GM19351 (cell line): ENCODE results near the gene NEURL1B.
"Not testable (repeated sequence)": the region's sequence is repeated elsewhere in the genome, so short reads cannot be mapped to it uniquely, and the experiment has no call there.

ENCODE experiments used
- ATAC-seq: cut with Tn5 transposase; IDR thresholded peaks from one replicate; pipeline ENCODE4 v1.9.1; 2021; ENCODE audit warnings: mild to moderate bottlenecking, moderate library complexity; ENCODE audit not compliant: unreplicated experiment

NEURL1B gene

DNA sequence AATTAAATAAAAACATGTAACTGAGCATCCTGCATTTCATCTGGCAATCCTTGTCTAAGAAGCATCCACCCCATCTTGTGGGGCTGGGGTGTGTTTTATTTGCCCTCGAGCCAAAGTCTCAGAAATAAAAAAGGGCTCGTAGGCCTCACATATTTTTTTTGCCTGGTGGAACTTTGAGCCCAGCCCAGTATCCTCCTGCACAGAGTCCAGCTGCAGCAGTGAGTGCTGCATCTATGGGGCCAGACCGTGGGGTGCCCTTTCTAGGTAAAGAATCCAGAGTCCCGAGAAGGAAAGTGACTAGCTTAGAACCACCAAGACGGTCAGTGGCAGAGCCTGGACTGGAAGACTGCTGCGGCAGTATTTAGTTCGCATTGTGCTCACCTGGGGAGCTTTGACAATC, 33.1 kb downstream of the NEURL1B start:
- ATAC-seq, result no peak

GRCh38 chr5:172676914-172677475, 35.9 kb downstream of the NEURL1B start:
- no peak for ATAC-seq

DNA sequence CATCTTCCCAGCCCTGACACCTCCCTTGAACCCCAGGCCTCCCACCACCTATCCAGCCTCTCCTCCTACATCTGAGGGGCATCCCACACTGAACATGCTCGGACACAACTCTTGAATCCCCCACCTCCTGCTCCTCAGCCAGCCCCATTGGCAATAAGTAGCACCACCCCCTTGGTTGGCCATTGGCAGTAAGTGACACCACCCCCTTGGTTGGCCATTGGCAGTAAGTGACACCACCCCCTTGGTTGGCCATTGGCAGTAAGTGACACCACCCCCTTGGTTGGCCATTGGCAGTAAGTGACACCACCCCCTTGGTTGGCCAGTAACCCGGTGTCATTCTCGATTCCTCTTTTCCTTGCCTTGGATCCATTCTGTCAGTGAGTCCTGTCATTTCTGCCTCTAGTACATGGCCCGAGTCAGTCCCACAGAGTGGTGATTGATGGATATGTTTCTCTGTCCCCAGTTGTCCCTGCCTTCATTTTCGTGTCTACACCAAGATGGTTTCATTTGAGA, 37.4 kb downstream of the NEURL1B start:
- ATAC-seq, result not testable (repeated sequence)

- no peak for ATAC-seq
Measured at GRCh38 chr5:172678902-172679301, 37.8 kb downstream of the NEURL1B start.

DNA sequence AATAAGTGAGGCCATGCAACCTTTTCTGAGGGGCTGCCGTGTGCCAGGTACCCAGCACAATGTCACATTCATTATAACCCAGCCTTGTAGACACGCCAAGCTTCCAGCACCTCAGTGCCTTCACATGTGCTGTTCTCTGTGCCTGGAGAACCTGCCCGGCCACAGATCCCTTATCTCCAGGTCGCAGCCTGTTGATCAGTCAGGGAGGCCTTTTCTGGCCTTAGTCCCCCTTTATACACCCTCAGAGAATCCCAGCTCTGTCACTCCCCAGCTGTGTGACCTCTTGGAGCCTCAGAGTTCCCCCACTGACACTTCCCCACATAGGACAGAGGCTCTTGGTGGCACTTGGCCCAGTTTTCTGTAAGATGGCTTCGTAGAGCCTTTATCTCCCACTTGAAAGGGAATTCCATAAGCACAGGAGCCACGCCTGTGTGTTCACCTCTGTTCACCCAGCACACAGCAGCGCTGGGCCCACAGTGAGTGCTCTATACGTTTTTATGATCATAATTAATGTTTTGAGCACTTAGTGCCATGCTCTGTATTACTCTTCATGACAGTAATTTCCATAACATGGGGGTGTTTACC, 38.7 kb downstream of the NEURL1B start:
- ATAC-seq, result no peak

DNA sequence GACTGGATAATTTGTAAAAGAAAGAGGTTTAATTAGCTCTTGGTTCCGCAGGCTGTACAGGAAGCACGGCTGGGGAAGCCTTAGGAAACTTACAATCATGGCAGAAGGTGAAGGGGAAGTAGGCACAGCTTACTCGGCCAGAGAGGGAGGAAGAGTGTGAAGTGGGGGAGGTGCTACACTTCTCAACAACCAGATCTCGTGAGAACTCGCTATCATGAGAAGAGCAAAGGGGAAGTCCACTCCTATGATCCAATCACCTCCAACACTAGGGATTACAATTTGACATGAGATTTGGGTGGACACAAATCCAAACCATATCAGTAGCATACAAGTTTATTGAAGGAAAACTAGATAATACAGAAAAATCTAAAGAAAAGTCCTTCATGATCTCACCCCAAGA, 39.9 kb downstream of the NEURL1B start:
- no peak for ATAC-seq

GRCh38 chr5:172681421-172681820, 40.4 kb downstream of the NEURL1B start:
- ATAC-seq, result no peak

- no peak for ATAC-seq
Measured at GRCh38 chr5:172683264-172683644, 42.2 kb downstream of the NEURL1B start.

- ATAC-seq, result no peak
Measured at GRCh38 chr5:172683645-172684471, 42.8 kb downstream of the NEURL1B start.

- ATAC-seq, result no peak
Measured at GRCh38 chr5:172685091-172685490, 44.0 kb downstream of the NEURL1B start.

GRCh38 chr5:172686111-172686510, 45.0 kb downstream of the NEURL1B start:
- no peak for ATAC-seq

DNA sequence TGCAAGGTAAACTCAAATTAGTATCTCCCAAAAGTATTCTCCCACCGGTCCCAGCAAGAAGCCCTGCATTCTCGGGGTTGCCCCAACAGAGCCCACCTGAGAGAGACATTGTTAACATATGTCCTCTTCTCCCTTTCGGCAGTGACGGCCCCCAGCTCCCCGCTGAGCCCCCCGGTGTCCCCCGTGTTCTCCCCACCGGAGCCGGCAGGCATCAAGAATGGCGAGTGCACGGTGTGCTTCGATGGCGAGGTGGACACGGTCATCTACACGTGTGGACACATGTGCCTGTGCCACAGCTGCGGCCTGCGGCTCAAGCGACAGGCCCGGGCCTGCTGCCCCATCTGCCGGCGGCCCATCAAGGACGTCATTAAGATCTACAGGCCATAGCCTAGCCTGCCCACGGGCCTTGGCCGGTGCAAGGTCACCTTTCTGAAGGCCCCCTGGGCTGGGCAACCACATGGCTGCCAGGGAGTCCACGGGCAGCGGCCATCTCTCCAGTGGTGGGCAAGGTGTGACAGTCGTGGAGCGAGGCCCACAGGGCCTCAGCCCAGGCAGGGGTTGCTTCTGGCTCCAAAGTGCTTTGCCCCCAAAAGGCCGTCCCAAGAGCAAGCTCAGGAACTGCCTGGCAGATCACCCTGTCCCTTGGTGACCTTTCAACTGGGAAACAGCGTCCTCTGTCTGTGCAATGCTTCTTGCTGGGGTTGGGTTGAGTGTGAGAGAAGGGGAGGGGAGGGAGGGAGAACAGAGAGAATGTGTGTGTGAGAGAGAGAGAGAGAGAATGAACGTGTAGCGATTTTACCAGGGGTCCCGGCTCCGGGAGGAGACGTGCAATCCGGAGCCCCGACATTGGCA, 45.7 kb downstream of the NEURL1B start:
- ATAC-seq, result no peak

DNA sequence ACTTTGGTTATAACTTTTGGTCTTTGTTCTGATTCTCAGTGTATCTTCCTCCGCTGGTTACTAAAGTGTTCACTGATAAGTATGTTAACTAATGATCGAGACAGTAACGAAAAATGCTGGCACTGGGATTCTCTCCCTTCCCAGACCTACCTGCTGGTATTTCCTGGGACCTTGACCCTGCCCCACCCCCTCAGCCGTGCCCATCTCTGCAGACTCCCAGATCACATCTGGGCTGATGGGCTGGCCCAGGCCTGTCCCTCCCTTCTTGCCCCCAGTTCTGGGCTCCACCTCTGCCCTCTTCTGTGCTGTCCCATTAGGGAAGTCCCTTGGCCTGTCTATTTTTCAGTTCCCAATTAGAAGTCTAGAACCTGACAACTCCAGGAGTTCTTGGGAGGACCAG, 46.9 kb downstream of the NEURL1B start:
- ATAC-seq, result no peak

DNA sequence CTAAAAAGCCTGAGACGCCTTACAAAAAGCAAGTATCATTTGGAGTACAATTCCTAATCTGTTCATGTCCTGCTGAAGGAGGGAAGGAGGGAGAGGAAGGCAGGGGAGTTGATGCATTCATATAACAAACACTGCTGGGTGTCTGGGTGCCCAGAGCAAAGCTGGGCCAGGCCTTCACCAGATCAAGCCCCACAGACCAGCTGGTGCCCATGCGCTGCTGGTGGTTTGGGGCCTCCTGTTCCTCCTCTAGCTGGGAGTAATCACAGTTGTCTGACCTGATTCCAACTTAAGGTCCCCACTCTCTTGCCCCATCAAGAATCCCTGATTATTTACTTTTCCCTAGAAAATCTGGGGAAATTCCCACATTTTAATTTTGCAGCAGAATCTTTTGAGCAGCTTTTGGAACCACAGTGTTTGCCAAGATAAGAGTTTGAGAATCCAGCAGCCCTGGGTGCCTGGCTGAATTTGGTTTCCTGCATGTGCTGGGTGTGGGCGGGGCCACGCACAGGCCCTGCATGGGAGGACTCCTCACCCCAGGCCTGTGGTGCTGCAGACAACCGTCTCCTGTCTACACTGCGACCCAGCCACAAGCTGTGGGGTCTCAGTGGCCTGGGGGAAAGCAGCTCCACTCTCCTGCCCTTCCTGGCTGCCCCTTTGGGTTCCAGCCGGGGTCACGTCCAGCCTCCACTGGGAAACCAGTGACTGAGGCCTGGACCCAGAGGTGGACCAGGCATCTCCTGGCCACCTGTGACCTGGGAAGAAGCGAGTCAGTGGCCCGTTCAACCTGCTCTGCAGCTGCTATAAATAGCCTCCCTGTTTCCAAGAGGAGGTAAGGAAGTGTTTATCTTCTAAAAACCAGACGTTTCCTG, 47.5 kb downstream of the NEURL1B start:
- no peak for ATAC-seq

DNA sequence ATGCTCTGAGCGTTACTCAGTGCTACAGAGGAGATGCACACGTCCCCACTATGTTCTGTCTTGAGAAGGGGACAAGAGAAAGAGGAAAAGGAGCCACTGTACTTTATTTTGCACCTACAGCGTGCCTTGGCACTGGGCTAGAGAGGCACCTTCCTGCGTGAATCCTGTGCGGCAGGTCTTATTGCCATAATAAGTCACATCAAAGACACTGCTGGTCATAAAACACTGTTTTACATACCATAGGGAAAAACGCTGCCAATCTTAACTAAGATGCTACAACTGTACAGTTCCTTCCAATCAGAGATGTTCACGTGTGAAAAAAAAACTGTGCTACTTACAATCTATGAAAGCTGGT, 48.1 kb downstream of the NEURL1B start:
- no peak for ATAC-seq

DNA sequence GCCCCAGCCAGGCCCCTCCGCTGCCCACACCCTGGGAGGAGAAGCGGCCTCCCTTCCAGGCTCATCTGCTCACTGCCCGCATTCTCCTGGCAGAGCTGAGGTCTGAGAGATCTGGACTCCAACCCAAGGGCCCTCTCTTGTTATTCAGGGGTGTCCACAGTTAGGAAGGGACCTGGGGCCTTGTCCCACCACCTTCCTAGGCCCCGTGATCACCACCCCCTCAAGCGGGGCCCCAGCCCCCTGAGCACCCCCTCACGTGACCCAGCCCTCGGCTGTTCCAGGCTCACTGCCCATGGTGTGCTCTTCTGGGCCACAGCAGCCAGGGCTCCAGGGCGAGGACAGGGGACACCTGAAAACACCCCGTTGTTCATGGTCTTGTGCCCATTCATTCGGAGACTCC, 48.7 kb downstream of the NEURL1B start:
- ATAC-seq, result peak; percentile 8

DNA sequence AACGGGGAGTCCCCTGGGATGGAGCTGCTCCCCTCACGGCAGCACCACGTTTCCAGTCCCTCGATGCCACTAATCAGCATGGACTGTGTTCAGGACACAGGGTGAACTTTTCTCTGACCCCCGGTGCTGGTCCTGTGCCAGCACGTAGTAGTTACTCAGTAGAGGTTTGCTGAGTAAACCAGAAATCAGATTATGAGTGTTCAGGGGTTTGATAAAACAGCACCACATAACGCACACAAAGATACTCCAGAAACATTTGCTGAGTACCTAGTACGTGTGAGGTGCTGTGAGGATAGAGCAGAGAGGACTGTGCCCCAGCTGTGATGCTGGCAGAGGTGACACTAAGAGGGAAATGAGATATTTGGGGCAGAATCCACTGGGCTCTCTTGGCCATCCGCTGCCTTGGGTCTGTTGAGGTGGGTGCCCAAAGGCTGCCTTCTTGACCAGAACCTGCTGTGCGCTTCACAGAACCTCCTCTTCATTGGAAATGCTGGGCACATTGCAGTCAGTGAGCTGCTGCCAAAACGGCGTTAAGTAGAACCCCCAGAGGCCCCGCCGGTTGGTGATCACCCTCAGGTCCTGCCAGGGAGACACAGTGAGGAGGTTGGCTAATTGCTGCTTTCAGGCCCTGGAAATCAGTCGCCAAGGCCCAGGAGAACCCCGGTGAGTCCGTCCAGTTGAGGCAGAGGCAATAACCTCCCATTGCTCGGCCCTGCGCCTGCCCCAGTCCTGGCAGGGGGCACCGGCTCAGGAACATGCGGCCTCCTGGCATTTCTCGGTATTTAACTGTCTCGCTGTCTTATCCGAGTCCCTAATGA, 49.4 kb downstream of the NEURL1B start:
- ATAC-seq, result peak; percentile 89

- ATAC-seq, result no peak
Measured at GRCh38 chr5:172691886-172692285, 50.8 kb downstream of the NEURL1B start.

DNA sequence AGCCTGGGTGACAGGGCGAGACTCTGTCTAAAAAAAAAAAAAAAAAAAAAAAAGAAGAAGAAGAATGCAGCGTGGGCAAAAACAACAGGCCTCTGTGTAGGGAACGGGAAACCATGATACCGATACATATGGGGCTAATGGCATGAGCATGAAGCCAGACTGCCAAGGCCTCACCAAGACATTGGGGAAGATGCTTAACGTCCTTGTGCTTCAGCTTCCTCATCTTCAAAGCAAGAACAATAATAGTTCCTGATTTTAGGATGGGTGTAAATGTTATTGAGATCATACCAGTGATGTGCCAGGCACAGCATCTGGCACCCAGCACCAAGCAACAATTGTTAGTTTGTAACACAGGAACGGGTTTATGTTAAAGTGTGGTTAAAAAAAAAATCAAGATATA, 51.4 kb downstream of the NEURL1B start:
- ATAC-seq, result no peak
